Measurements from ENCODE around the gene PLCB3. TPM values are rescaled to one million over a fixed set of nuclear protein-coding genes. Genes with fewer than 3 reads are reported as not detected.

Gene PLCB3
- total and polyA plus RNA-seq, 2 donors (not counting 1 experiment from before 2014, with no cell fraction given) = 17.2 to 37.2 TPM

DNA sequence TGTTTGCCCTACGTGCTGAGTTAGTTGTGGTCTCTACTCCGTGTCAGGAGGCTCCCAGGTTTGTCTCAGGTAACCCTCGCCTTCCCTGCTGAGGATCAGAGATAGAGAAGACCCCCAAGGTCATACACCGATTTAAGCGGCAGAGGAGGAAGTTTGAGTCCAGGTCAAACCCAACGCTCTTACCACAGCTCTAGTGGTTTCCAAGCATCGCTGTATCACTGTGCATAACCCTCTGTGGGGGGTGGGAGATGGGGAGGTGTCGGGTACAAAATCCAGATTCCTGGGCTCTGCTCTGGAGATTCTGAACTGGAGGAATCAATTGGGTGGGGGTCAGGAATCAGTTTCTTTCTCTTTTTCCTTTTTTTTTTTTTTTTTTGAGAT, 20.4 kb upstream of the PLCB3 start:
- Histone ChIP-seq H3K36me3 (ENCODE audit: control insufficient read depth, insufficient read depth, low read length) (peaks cover 2% of the 10 kb centered on the region), H3K79me2 (ENCODE audit: control insufficient read depth, insufficient read depth, low read length) (peaks cover 15% of the 10 kb centered on the region), H3K27me3 (ENCODE audit: control insufficient read depth, insufficient read depth, low read length) (no peaks in the 10 kb centered on the region), H3K9ac (ENCODE audit: insufficient read depth, low read length) (peak overlapping the region; percentile 61), H3K9me3 (ENCODE audit: control insufficient read depth, insufficient read depth, low read depth, low read length) (no peaks in the 10 kb centered on the region), H3K27ac (ENCODE audit: insufficient read depth, low read length) (no peak overlapping the region), H3K4me3 (replicated peaks in 1 of 4; ENCODE audit: control extremely low read depth in 1 of 4, insufficient read depth in 1 of 4, low read depth in 3 of 4, low read length in 4 of 4) (peak overlapping the region; percentile 59 to 80 (median 65)), H4K20me1 (ENCODE audit: control insufficient read depth, extremely low read depth, insufficient read depth, low read length) (no peaks in the 10 kb centered on the region), H3K4me1 (ENCODE audit: control insufficient read depth, extremely low read depth, insufficient read depth, low read length) (peaks cover 9% of the 10 kb centered on the region), H3K4me2 (ENCODE audit: extremely low read depth, insufficient read depth, low read length) (peak overlapping the region; percentile 92), H2AFZ (ENCODE audit: low read length) (peak overlapping the region; percentile 24)
- no peak for TF ChIP-seq EZH2 (IDR thresholded peaks at IDR 0.05; ENCODE audit: low read length, missing control alignments)
- DNase-seq (ENCODE audit: low read depth in 2 of 2) = no peak

DNA sequence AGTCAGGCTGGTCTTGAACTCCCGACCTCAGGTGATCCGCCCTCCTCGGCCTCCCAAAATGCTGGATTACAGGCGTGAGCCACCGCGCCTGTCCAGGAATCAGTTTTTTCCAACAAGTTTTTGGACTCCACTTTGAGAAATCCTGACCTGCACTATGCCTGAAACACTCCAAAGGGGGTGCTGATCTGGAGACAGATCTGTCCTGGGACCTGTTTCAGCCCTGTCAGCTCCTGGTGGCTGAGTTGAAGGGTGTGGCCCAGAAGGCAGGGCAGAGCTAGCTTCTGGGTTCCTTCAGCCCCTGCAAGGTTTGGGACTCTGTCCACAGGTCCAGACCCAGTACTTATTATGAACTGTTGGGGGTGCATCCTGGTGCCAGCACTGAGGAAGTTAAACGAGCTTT, 19.8 kb upstream of the PLCB3 start:
- TF ChIP-seq, protein P1, sequence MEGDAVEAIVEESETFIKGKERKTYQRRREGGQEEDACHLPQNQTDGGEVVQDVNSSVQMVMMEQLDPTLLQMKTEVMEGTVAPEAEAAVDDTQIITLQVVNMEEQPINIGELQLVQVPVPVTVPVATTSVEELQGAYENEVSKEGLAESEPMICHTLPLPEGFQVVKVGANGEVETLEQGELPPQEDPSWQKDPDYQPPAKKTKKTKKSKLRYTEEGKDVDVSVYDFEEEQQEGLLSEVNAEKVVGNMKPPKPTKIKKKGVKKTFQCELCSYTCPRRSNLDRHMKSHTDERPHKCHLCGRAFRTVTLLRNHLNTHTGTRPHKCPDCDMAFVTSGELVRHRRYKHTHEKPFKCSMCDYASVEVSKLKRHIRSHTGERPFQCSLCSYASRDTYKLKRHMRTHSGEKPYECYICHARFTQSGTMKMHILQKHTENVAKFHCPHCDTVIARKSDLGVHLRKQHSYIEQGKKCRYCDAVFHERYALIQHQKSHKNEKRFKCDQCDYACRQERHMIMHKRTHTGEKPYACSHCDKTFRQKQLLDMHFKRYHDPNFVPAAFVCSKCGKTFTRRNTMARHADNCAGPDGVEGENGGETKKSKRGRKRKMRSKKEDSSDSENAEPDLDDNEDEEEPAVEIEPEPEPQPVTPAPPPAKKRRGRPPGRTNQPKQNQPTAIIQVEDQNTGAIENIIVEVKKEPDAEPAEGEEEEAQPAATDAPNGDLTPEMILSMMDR (conservative IDR thresholded peaks at IDR 0.05 in 1 of 2, IDR thresholded peaks at IDR 0.05 in 1 of 2; ENCODE audit: low read depth in 1 of 2, low read length in 2 of 2) = no peak
- TF ChIP-seq EZH2 (IDR thresholded peaks at IDR 0.05; ENCODE audit: low read length, missing control alignments) = no peak
- H3K4me1 ChIP-seq (ENCODE audit: control insufficient read depth, extremely low read depth, insufficient read depth, low read length) = peaks cover 9% of the 10 kb centered on the region
- H3K4me3 ChIP-seq (replicated peaks in 1 of 4; ENCODE audit: control extremely low read depth in 1 of 4, insufficient read depth in 1 of 4, low read depth in 3 of 4, low read length in 4 of 4) = no peak overlapping the region
- no peak overlapping the region for H3K27ac ChIP-seq (ENCODE audit: insufficient read depth, low read length)
- H3K4me2 ChIP-seq (ENCODE audit: extremely low read depth, insufficient read depth, low read length) = no peak overlapping the region
- no peaks in the 10 kb centered on the region for H3K27me3 ChIP-seq (ENCODE audit: control insufficient read depth, insufficient read depth, low read length)
- peaks cover 15% of the 10 kb centered on the region for H3K79me2 ChIP-seq (ENCODE audit: control insufficient read depth, insufficient read depth, low read length)
- H4K20me1 ChIP-seq (ENCODE audit: control insufficient read depth, extremely low read depth, insufficient read depth, low read length) = no peaks in the 10 kb centered on the region
- no peak overlapping the region for H3K9ac ChIP-seq (ENCODE audit: insufficient read depth, low read length)
- H2AFZ ChIP-seq (ENCODE audit: low read length) = no peak overlapping the region
- no peaks in the 10 kb centered on the region for H3K9me3 ChIP-seq (ENCODE audit: control insufficient read depth, insufficient read depth, low read depth, low read length)
- H3K36me3 ChIP-seq (ENCODE audit: control insufficient read depth, insufficient read depth, low read length) = peaks cover 2% of the 10 kb centered on the region
- DNase-seq (ENCODE audit: low read depth in 2 of 2) = no peak

DNA sequence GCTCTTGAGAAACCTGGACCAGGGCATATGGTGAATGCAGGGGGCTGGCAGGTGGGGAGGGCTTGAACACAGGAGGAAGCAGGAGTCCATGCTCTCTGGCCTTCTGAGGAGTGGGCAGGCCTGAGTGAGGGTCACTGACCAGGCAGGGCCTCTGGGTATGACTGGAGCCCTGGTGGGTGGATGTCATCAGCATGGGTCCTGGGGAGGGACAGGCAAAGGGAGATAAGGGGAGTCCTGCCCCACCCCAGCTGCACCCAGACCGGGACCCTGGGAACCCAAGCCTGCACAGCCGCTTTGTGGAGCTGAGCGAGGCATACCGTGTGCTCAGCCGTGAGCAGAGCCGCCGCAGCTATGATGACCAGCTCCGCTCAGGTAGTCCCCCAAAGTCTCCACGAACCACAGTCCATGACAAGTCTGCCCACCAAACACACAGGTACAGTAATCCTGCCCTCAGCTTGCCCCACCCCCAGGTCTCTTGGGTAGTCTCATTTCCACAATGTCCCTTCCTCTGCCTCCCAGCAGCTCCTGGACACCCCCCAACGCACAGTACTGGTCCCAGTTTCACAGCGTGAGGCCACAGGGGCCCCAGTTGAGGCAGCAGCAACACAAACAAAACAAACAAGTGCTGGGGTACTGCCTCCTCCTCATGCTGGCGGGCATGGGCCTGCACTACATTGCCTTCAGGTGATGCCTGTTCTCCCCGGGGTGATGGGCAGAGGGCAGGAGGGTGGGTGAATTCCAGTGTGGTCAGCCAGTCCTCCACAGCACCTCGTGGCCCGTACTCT, 19.0 kb upstream of the PLCB3 start:
- no peak overlapping the region for H3K27ac ChIP-seq (ENCODE audit: insufficient read depth, low read length)
- no peaks in the 10 kb centered on the region for H4K20me1 ChIP-seq (ENCODE audit: control insufficient read depth, extremely low read depth, insufficient read depth, low read length)
- no peak for DNase-seq (ENCODE audit: low read depth in 2 of 2)
- H3K4me2 ChIP-seq (ENCODE audit: extremely low read depth, insufficient read depth, low read length) = no peak overlapping the region
- H3K79me2 ChIP-seq (ENCODE audit: control insufficient read depth, insufficient read depth, low read length) = peaks cover 8% of the 10 kb centered on the region
- no peak overlapping the region for H3K4me3 ChIP-seq (replicated peaks in 1 of 4; ENCODE audit: control extremely low read depth in 1 of 4, insufficient read depth in 1 of 4, low read depth in 3 of 4, low read length in 4 of 4)
- TF ChIP-seq, protein P1 (conservative IDR thresholded peaks at IDR 0.05 in 1 of 2, IDR thresholded peaks at IDR 0.05 in 1 of 2; ENCODE audit: low read depth in 1 of 2, low read length in 2 of 2) = no peak
- TF ChIP-seq EZH2 (IDR thresholded peaks at IDR 0.05; ENCODE audit: low read length, missing control alignments) = no peak
- no peaks in the 10 kb centered on the region for H3K27me3 ChIP-seq (ENCODE audit: control insufficient read depth, insufficient read depth, low read length)
- H3K9ac ChIP-seq (ENCODE audit: insufficient read depth, low read length) = no peak overlapping the region
- no peaks in the 10 kb centered on the region for H3K9me3 ChIP-seq (ENCODE audit: control insufficient read depth, insufficient read depth, low read depth, low read length)
- peaks cover 6% of the 10 kb centered on the region for H3K36me3 ChIP-seq (ENCODE audit: control insufficient read depth, insufficient read depth, low read length)
- H2AFZ ChIP-seq (ENCODE audit: low read length) = no peak overlapping the region
- H3K4me1 ChIP-seq (ENCODE audit: control insufficient read depth, extremely low read depth, insufficient read depth, low read length) = peaks cover 7% of the 10 kb centered on the region

Data from fibroblast of lung (primary cell).